IPS-20b (cell line): ENCODE measurements around the gene IL17RD.

Experiments
- H3K27ac ChIP-seq: one replicate; pipeline ENCODE4 v1.5.1; 2013; ENCODE audit warnings: low read length
- H3K27me3 ChIP-seq: 2 replicates; pipeline ENCODE4 v1.6.1; 2013; ENCODE audit warnings: mild to moderate bottlenecking, low read length, inconsistent platforms; ENCODE audit not compliant: insufficient read depth
- H3K36me3 ChIP-seq: 2 replicates; pipeline ENCODE4 v1.6.1; 2013; ENCODE audit warnings: low read depth, mild to moderate bottlenecking, inconsistent platforms, low read length, moderate library complexity; ENCODE audit not compliant: insufficient read depth
- H3K4me1 ChIP-seq: 2 replicates; pipeline ENCODE4 v1.6.1; 2013; ENCODE audit warnings: mild to moderate bottlenecking, control low read depth, inconsistent platforms, low read length, moderate library complexity; ENCODE audit not compliant: insufficient read depth
- H3K4me3 ChIP-seq: 2 replicates; pipeline ENCODE4 v1.5.1; 2013; ENCODE audit warnings: mild to moderate bottlenecking, low read length, inconsistent platforms
- H3K9ac ChIP-seq: 2 replicates; pipeline ENCODE4 v1.6.1; 2013; ENCODE audit warnings: low read depth, mild to moderate bottlenecking, inconsistent platforms, low read length, moderate library complexity
- H3K9me3 ChIP-seq: 2 replicates; pipeline ENCODE4 v1.6.1; 2013; ENCODE audit warnings: mild to moderate bottlenecking, low read depth, low read length, inconsistent platforms; ENCODE audit not compliant: insufficient read depth

Gene IL17RD

GRCh38 chr3:57142411-57142723, 22.8 kb downstream of the IL17RD start:
- Histone ChIP-seq H3K27ac (no peak overlapping the region), H3K4me1 (peaks cover 24% of the 10 kb centered on the region), H3K27me3 (no peaks in the 10 kb centered on the region), H3K36me3 (no peaks in the 10 kb centered on the region; the same call in 1 of the 2 replicates), H3K9me3 (no peaks in the 10 kb centered on the region), H3K9ac (peak overlapping the region; percentile 2; the same call in 1 of the 2 replicates), H3K4me3 (no peak overlapping the region)

- H3K27ac ChIP-seq: no peak overlapping the region
- H3K9ac ChIP-seq: peak overlapping the region; percentile 2; the same call in 1 of the 2 replicates
- no peaks in the 10 kb centered on the region for H3K9me3 ChIP-seq
- H3K4me1 ChIP-seq: peaks cover 28% of the 10 kb centered on the region
- H3K36me3 ChIP-seq: no peaks in the 10 kb centered on the region; the same call in 1 of the 2 replicates
- H3K27me3 ChIP-seq: no peaks in the 10 kb centered on the region
- H3K4me3 ChIP-seq: no peak overlapping the region
These were observed 23.3 kb downstream of the IL17RD start for GRCh38 chr3:57141719-57142410.

- H3K4me3 ChIP-seq: no peak overlapping the region
- no peaks in the 10 kb centered on the region; the same call in 1 of the 2 replicates for H3K36me3 ChIP-seq
- H3K27me3 ChIP-seq: no peaks in the 10 kb centered on the region
- peaks cover 36% of the 10 kb centered on the region for H3K4me1 ChIP-seq
- H3K27ac ChIP-seq: no peak overlapping the region
- no peak overlapping the region for H3K9ac ChIP-seq
- H3K9me3 ChIP-seq: no peaks in the 10 kb centered on the region
These were observed 24.3 kb downstream of the IL17RD start for GRCh38 chr3:57140894-57141293.

- no peak overlapping the region for H3K27ac ChIP-seq
- no peaks in the 10 kb centered on the region for H3K36me3 ChIP-seq
- H3K4me1 ChIP-seq: peaks cover 45% of the 10 kb centered on the region
- no peaks in the 10 kb centered on the region for H3K9me3 ChIP-seq
- H3K4me3 ChIP-seq: no peak overlapping the region
- no peak overlapping the region for H3K9ac ChIP-seq
- H3K27me3 ChIP-seq: no peaks in the 10 kb centered on the region
These were observed 29.0 kb downstream of the IL17RD start for GRCh38 chr3:57135964-57136719.

- no peaks in the 10 kb centered on the region for H3K36me3 ChIP-seq
- H3K9ac ChIP-seq: peak overlapping the region; percentile 19; the same call in 1 of the 2 replicates
- H3K27me3 ChIP-seq: no peaks in the 10 kb centered on the region
- no peaks in the 10 kb centered on the region for H3K9me3 ChIP-seq
- H3K4me1 ChIP-seq: peaks cover 71% of the 10 kb centered on the region
- H3K27ac ChIP-seq: no peak overlapping the region
- no peak overlapping the region for H3K4me3 ChIP-seq
These were observed 32.0 kb downstream of the IL17RD start for GRCh38 chr3:57133157-57133556.

- no peak overlapping the region for H3K4me3 ChIP-seq
- H3K9me3 ChIP-seq: no peaks in the 10 kb centered on the region
- peaks cover 72% of the 10 kb centered on the region for H3K4me1 ChIP-seq
- H3K27ac ChIP-seq: no peak overlapping the region
- H3K9ac ChIP-seq: peak overlapping the region; percentile 19; the same call in 1 of the 2 replicates
- H3K36me3 ChIP-seq: no peaks in the 10 kb centered on the region
- no peaks in the 10 kb centered on the region for H3K27me3 ChIP-seq
These were observed 32.5 kb downstream of the IL17RD start for GRCh38 chr3:57132674-57133073.

GRCh38 chr3:57131210-57131588, 34.0 kb downstream of the IL17RD start:
- peak overlapping the region; percentile 34; the same call in 1 of the 2 replicates for H3K4me3 ChIP-seq
- H3K9ac ChIP-seq: peak overlapping the region; percentile 77
- H3K27me3 ChIP-seq: no peaks in the 10 kb centered on the region
- no peaks in the 10 kb centered on the region for H3K9me3 ChIP-seq
- peak overlapping the region; percentile 95 for H3K27ac ChIP-seq
- peaks cover 65% of the 10 kb centered on the region for H3K4me1 ChIP-seq
- no peaks in the 10 kb centered on the region for H3K36me3 ChIP-seq

- Histone ChIP-seq H3K9ac (peak overlapping the region; percentile 84), H3K9me3 (no peaks in the 10 kb centered on the region), H3K4me3 (peak overlapping the region; percentile 48), H3K36me3 (no peaks in the 10 kb centered on the region), H3K4me1 (peaks cover 67% of the 10 kb centered on the region), H3K27me3 (peaks cover 3% of the 10 kb centered on the region), H3K27ac (peak overlapping the region; percentile 95)
These were observed 34.5 kb downstream of the IL17RD start for GRCh38 chr3:57130571-57131209.

- H3K9ac ChIP-seq: peak overlapping the region; percentile 84; the same call in 1 of the 2 replicates
- peaks cover 74% of the 10 kb centered on the region for H3K4me1 ChIP-seq
- H3K27ac ChIP-seq: peak overlapping the region; percentile 95
- H3K27me3 ChIP-seq: peaks cover 18% of the 10 kb centered on the region
- no peaks in the 10 kb centered on the region for H3K9me3 ChIP-seq
- no peaks in the 10 kb centered on the region for H3K36me3 ChIP-seq
- H3K4me3 ChIP-seq: peak overlapping the region; percentile 3; the same call in 1 of the 2 replicates
These were observed 36.1 kb downstream of the IL17RD start for GRCh38 chr3:57128826-57129667.

- peak overlapping the region; percentile 84; the same call in 1 of the 2 replicates for H3K9ac ChIP-seq
- H3K27me3 ChIP-seq: peaks cover 20% of the 10 kb centered on the region
- H3K9me3 ChIP-seq: no peaks in the 10 kb centered on the region
- H3K27ac ChIP-seq: peak overlapping the region; percentile 95
- H3K36me3 ChIP-seq: no peaks in the 10 kb centered on the region
- H3K4me1 ChIP-seq: peaks cover 70% of the 10 kb centered on the region
- peak overlapping the region; percentile 18; the same call in 1 of the 2 replicates for H3K4me3 ChIP-seq
These were observed 37.1 kb downstream of the IL17RD start for GRCh38 chr3:57127891-57128518.

GRCh38 chr3:57126244-57126643, 38.9 kb downstream of the IL17RD start:
- Histone ChIP-seq H3K4me1 (peaks cover 56% of the 10 kb centered on the region), H3K27me3 (peaks cover 20% of the 10 kb centered on the region)

More at GRCh38 chr3:57126244-57126643, 38.9 kb downstream of the IL17RD start:
- no peaks in the 10 kb centered on the region for H3K9me3 ChIP-seq
- peak overlapping the region; percentile 21; the same call in 1 of the 2 replicates for H3K9ac ChIP-seq
- H3K27ac ChIP-seq: no peak overlapping the region
- H3K4me3 ChIP-seq: no peak overlapping the region
- H3K36me3 ChIP-seq: no peaks in the 10 kb centered on the region
